BLaER1 treated with 17β-estradiol and CSF1 and Interleukin-3, amounts not matched to agents 10 nM and 100 nM (cell line): Measurements from ENCODE around the gene HSBP1L1.

Experiments used
- H3K27ac ChIP-seq, 11 experiments: shearing (Covaris generic); formaldehyde crosslinking; 2 replicates each; pipeline ENCODE4 v1.8.1; 2022
- H3K27me3 ChIP-seq, 11 experiments: shearing (Covaris generic); formaldehyde crosslinking; 2 replicates each; pipeline ENCODE4 v1.8.1; 2022
- H3K36me3 ChIP-seq, 11 experiments: shearing (Covaris generic); formaldehyde crosslinking; 2 replicates each; pipeline ENCODE4 v1.8.1; 2022
- H3K4me1 ChIP-seq, 10 experiments: shearing (Covaris generic); formaldehyde crosslinking; 2 replicates each; pipeline ENCODE4 v1.8.1; 2022
- H3K4me2 ChIP-seq, 11 experiments: shearing (Covaris generic); formaldehyde crosslinking; 2 replicates each; pipeline ENCODE4 v1.8.1; 2022
- H3K4me3 ChIP-seq, 10 experiments: shearing (Covaris generic); formaldehyde crosslinking; 2 replicates each; pipeline ENCODE4 v1.8.1; 2022
- H3K9ac ChIP-seq, 11 experiments: shearing (Covaris generic); formaldehyde crosslinking; 2 replicates each; pipeline ENCODE4 v1.8.1; 2022
- H3K9me3 ChIP-seq, 11 experiments: shearing (Covaris generic); formaldehyde crosslinking; replicated peaks in 1 of 11; 2 replicates each; pipeline ENCODE4 v1.8.1; 2022
- H4K20me1 ChIP-seq, 11 experiments: shearing (Covaris generic); formaldehyde crosslinking; 2 replicates each; pipeline ENCODE4 v1.8.1; 2022
- Cebpa-rat ChIP-seq, 11 experiments: shearing (Covaris generic); IDR thresholded peaks; 2 replicates each; pipeline ENCODE4 v1.8.1; 2022

Gene HSBP1L1

DNA sequence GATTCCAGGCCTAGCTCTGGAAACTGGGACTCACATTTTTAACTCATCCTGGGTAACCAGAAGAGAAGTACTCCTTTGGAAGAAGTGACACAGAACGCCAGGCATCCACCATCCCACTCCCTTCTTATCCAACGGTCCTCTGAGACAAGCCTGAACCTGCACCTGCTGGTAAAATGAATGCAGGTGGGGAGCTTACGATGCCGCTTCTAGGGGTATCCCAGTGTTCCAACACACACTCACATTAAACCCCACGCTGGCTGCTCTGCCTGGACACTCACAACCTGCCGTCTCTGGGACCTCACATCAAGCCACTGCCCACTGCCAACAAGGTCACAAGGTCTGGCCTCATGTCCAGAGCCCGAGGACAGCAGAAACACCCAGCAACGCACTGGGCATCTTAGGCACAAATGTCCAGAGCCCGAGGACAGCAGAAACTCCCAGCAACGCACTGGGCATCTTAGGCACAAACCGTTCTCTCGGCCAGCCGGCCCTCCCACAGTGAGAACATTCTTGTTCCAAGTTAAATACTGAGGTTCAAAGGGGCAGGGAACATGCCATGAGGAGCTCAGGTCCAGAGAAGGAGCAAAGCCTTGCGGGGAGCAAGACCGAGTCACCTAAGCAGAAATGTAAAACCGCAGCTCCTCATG lies 22.8 kb upstream of the HSBP1L1 start:
- peaks cover 99 to 100% (median 100%) of the 10 kb centered on the region in 11 experiments for H4K20me1 ChIP-seq
- no peak overlapping the region for H3K4me2 ChIP-seq
- H3K36me3 ChIP-seq = peaks cover 70 to 98% (median 89%) of the 10 kb centered on the region in 11 experiments
- H3K9ac ChIP-seq = no peak overlapping the region; a peak in 1 of 22 replicates
- H3K4me1 ChIP-seq = peaks cover 23 to 29% (median 27%) of the 10 kb centered on the region in 10 experiments
- H3K4me3 ChIP-seq = no peak overlapping the region
- H3K27me3 ChIP-seq = no peaks in the 10 kb centered on the region
- peaks cover 0 to 30% (median 12%) of the 10 kb centered on the region in 11 experiments; a peak in 9 of 22 replicates for H3K9me3 ChIP-seq
- no peak overlapping the region for H3K27ac ChIP-seq
- no peak for TF ChIP-seq Cebpa-rat (IDR thresholded peaks at IDR 0.05)

DNA sequence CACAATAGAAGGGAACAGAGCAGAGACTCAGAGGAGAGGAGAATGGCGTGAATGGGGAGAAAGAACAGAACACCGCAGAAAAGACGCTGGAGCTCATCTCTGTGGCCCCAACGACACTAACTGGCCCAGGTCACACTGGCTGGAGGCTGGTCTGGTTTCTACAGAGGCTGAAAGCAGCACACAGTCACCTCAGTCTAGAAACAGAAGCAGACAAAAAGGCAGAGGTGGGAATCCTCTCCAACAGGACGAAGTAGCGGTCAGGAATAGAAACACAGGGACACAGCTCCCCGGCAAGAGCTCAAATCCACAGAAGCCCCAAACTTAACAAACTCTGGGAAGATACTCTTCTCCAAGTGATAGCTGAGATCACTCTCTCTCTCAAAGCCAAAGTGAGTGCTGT lies 22.2 kb upstream of the HSBP1L1 start:
- no peaks in the 10 kb centered on the region for H3K27me3 ChIP-seq
- no peak overlapping the region for H3K27ac ChIP-seq
- H3K4me1 ChIP-seq = peaks cover 22 to 35% (median 33%) of the 10 kb centered on the region in 10 experiments
- no peak overlapping the region; a peak in 1 of 22 replicates for H3K9ac ChIP-seq
- peaks cover 99 to 100% (median 100%) of the 10 kb centered on the region in 11 experiments for H4K20me1 ChIP-seq
- TF ChIP-seq Cebpa-rat (IDR thresholded peaks at IDR 0.05) = no peak
- H3K36me3 ChIP-seq = peaks cover 64 to 98% (median 89%) of the 10 kb centered on the region in 11 experiments
- no peak overlapping the region for H3K4me3 ChIP-seq
- peaks cover 0 to 24% (median 7%) of the 10 kb centered on the region in 11 experiments; a peak in 8 of 22 replicates for H3K9me3 ChIP-seq
- no peak overlapping the region for H3K4me2 ChIP-seq

DNA sequence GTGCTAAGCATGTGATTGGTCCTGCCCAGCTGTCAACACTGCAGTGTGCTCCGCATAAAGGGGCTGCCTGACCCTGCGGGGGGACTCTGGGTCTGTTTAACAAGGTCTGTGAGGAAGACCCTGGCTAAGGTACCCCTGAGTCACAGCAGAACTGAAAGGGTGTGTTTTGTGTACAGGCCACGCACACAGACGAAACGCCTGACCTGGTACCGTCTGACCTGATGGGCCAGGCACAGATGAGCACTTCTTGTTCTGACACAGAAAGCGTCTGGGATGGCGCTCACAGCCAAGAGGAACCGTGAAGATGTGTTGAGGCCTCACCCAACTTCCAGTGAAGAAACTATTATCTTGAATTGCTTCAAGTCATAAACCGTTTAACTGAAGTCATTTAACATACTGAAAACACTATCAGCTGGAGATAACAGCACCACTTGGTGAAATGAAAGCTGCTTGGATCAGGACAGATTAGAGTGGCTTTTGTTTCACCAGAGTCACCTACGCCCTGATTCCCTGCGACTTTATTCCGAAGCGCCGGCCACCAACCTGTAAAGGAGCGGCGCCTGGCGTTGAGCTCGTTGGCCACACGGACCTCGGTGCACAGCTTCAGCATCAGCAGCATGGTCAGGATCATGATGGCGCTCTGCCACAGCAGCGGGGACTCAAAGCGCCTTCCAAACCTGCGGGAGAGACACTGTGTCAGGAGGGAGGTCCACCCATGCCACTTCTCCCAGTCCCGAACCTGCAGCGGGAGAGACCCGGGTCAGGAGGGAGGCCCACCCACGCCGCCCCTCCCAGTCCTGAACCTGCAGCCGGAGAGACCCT lies 21.4 kb upstream of the HSBP1L1 start:
- Histone ChIP-seq H4K20me1 (peaks cover 96 to 99% (median 98%) of the 10 kb centered on the region in 11 experiments), H3K9me3 (peaks cover 0 to 16% (median 3%) of the 10 kb centered on the region in 11 experiments; a peak in 6 of 22 replicates), H3K4me3 (no peak overlapping the region), H3K9ac (no peak overlapping the region), H3K36me3 (peaks cover 60 to 95% (median 86%) of the 10 kb centered on the region in 11 experiments), H3K4me1 (peaks cover 26 to 41% (median 38%) of the 10 kb centered on the region in 10 experiments), H3K27me3 (no peaks in the 10 kb centered on the region), H3K27ac (no peak overlapping the region), H3K4me2 (no peak overlapping the region)
- TF ChIP-seq Cebpa-rat (IDR thresholded peaks at IDR 0.05) = no peak

DNA sequence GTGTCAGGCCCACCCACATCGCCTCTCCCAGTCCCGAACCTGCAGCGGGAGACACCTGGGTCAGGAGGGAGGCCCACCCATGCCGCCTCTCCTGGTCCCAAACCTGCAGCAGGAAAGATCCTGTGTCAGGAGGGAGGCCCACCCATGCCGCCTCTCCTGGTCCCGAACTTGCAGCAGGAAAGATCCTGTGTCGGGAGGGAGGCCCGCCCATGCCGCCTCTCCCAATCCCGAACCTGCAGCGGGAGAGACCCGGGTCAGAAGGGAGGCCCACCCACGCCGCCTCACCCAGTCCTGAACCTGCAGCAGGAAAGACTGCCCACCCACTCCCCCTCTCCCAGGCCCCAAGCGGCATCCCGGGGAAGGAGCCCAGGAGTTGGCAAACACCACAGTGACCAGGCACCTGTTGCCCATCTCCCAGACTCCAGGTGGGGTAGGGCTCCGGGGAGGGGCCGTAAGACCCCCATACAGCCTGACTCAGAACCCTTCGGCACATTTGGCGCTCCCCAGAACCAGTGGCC lies 20.8 kb upstream of the HSBP1L1 start:
- H3K27me3 ChIP-seq = no peaks in the 10 kb centered on the region
- peaks cover 91 to 99% (median 98%) of the 10 kb centered on the region in 11 experiments for H4K20me1 ChIP-seq
- no peak overlapping the region for H3K9ac ChIP-seq
- peaks cover 33 to 48% (median 45%) of the 10 kb centered on the region in 10 experiments for H3K4me1 ChIP-seq
- TF ChIP-seq Cebpa-rat (IDR thresholded peaks at IDR 0.05) = no peak
- peak overlapping the region in 1 of 11 experiments; percentile 63; a peak in 1 of 22 replicates for H3K4me2 ChIP-seq
- H3K36me3 ChIP-seq = peaks cover 60 to 95% (median 86%) of the 10 kb centered on the region in 11 experiments
- peaks cover 0 to 10% (median 0%) of the 10 kb centered on the region in 11 experiments; a peak in 3 of 22 replicates for H3K9me3 ChIP-seq
- H3K4me3 ChIP-seq = no peak overlapping the region
- H3K27ac ChIP-seq = peak overlapping the region in 1 of 11 experiments; percentile 9; a peak in 1 of 22 replicates

DNA sequence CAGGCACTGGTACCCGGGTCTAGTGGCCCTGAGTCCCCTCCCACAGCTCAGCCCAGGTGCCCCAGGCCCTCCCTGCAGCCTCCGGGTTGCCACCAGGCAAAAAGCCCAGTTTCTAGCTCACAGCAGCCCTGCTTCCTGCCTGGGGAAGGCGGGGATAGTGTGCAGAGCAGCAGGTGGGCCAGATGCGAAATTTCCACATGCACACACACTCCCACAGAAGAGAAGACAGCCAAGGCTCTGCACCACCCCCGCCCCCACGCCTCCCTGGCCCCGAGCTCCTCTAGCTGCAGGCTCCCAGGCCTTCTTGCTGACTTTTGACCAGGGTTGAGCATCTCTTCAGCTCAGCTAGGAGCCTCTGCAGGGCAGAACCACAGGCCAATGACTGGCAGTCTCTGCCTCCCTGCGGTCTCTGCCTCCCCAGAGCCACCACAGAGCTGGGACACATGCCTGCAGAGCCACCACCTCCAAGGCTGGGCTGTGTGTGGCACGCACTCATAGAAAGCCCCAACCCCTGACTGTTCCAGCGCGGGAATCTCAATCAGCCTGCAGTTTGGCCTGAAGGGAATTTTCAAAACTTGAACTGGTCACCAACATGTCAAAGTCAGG lies 20.2 kb upstream of the HSBP1L1 start:
- H4K20me1 ChIP-seq = peaks cover 89 to 99% (median 98%) of the 10 kb centered on the region in 11 experiments
- no peak for TF ChIP-seq Cebpa-rat (IDR thresholded peaks at IDR 0.05)
- peaks cover 39 to 53% (median 50%) of the 10 kb centered on the region in 10 experiments for H3K4me1 ChIP-seq
- peaks cover 0 to 10% (median 0%) of the 10 kb centered on the region in 11 experiments; a peak in 3 of 22 replicates for H3K9me3 ChIP-seq
- H3K27ac ChIP-seq = peak overlapping the region in 2 of 11 experiments; percentile 9 to 12; a peak in 1 of 22 replicates
- no peaks in the 10 kb centered on the region for H3K27me3 ChIP-seq
- no peak overlapping the region for H3K4me3 ChIP-seq
- peak overlapping the region in 4 of 11 experiments; percentile 23 to 58 (median 44); a peak in 2 of 22 replicates for H3K9ac ChIP-seq
- peak overlapping the region in 8 of 11 experiments; percentile 56 to 76 (median 64); a peak in 13 of 22 replicates for H3K4me2 ChIP-seq
- peaks cover 59 to 95% (median 86%) of the 10 kb centered on the region in 11 experiments for H3K36me3 ChIP-seq

DNA sequence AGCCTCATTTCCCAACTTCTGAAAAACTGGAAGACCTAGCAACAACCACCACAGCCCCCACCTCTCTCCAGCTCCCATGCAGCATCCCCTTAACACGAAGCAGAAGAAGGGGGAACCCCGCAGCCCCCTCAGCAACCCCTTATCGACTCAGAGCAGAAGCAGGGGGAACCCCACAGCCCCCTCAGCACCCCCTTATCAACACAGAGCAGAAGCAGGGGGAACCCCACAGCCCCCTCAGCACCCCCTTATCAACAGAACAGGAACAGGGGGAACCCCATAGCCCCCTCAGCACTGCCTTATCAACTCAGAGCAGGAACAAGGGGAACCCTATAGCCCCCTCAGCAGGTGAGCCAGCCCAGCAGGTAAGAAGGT lies 19.7 kb upstream of the HSBP1L1 start:
- Histone ChIP-seq H3K4me3 (peak overlapping the region in 1 of 10 experiments; percentile 0; a peak in 1 of 20 replicates), H3K36me3 (peaks cover 54 to 91% (median 82%) of the 10 kb centered on the region in 11 experiments), H3K9ac (peak overlapping the region; percentile 23 to 70 (median 53); a peak in 16 of 22 replicates), H3K9me3 (peaks cover 0 to 10% (median 0%) of the 10 kb centered on the region in 11 experiments; a peak in 3 of 22 replicates), H3K4me1 (peaks cover 44 to 58% (median 55%) of the 10 kb centered on the region in 10 experiments), H4K20me1 (peaks cover 84 to 99% (median 97%) of the 10 kb centered on the region in 11 experiments), H3K4me2 (peak overlapping the region; percentile 8 to 76 (median 61); a peak in 17 of 22 replicates), H3K27me3 (no peaks in the 10 kb centered on the region), H3K27ac (peak overlapping the region in 7 of 11 experiments; percentile 4 to 57 (median 33); a peak in 7 of 22 replicates)
- TF ChIP-seq Cebpa-rat (IDR thresholded peaks at IDR 0.05) = no peak

DNA sequence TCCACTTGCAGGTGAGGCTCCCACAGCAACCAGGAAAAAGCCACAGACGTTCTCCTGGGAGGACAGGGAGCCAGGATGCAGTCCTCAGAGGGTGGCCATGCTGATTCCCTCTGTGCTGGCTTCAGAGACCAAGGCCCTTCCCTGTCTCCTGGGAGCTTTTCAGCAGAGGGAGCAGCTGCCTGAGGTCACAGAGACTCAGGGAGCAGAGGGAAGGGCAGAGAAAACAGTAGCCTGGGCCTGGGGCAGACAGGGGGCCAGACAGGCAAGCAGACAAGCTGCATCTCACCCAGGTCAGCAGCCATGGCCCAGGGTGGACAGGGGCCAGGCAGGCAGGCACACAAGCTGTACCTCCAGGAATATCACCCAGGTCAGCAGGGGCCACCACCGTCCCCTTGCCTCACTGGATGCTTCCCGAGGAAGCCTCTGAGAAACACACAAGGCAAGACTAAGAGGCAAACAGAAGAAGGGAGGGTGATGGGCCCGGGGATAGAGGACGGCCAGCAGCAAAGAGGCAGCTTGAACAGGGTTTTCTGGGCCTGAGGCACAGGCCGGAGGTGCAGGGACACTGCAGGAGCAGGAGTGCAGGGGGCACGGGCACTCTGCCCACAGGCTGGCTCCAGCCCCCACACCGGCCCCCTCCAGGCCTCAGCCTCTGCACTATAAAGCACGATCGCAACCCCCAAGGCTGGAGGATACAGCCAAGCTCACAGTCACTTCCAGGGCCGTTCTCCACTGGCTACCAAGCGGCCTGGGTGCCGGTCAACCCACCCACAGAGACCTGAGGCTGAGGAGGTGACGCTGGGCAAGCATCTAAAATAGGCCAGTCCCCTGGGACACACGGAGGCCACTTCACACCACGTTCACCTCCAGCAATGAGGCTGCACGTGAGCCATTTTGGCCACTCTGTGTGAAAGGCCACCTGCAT lies 19.1 kb upstream of the HSBP1L1 start:
- H3K4me2 ChIP-seq = peak overlapping the region; percentile 8 to 76 (median 61); a peak in 20 of 22 replicates
- peak overlapping the region; percentile 23 to 70 (median 53); a peak in 19 of 22 replicates for H3K9ac ChIP-seq

More for the DNA sequence above, 19.1 kb upstream of the HSBP1L1 start:
- TF ChIP-seq Cebpa-rat (IDR thresholded peaks at IDR 0.05) = no peak
- H3K4me3 ChIP-seq = peak overlapping the region in 1 of 10 experiments; percentile 0; a peak in 1 of 20 replicates
- peaks cover 48 to 84% (median 76%) of the 10 kb centered on the region in 11 experiments for H3K36me3 ChIP-seq
- peak overlapping the region in 8 of 11 experiments; percentile 4 to 57 (median 30); a peak in 13 of 22 replicates for H3K27ac ChIP-seq
- H3K9me3 ChIP-seq = peaks cover 0 to 5% (median 0%) of the 10 kb centered on the region in 11 experiments; a peak in 2 of 22 replicates
- H3K27me3 ChIP-seq = no peaks in the 10 kb centered on the region
- peaks cover 50 to 65% (median 61%) of the 10 kb centered on the region in 10 experiments for H3K4me1 ChIP-seq
- H4K20me1 ChIP-seq = peaks cover 79 to 98% (median 95%) of the 10 kb centered on the region in 11 experiments
